ENCODE results near the gene PHF2.

Gene PHF2

DNA sequence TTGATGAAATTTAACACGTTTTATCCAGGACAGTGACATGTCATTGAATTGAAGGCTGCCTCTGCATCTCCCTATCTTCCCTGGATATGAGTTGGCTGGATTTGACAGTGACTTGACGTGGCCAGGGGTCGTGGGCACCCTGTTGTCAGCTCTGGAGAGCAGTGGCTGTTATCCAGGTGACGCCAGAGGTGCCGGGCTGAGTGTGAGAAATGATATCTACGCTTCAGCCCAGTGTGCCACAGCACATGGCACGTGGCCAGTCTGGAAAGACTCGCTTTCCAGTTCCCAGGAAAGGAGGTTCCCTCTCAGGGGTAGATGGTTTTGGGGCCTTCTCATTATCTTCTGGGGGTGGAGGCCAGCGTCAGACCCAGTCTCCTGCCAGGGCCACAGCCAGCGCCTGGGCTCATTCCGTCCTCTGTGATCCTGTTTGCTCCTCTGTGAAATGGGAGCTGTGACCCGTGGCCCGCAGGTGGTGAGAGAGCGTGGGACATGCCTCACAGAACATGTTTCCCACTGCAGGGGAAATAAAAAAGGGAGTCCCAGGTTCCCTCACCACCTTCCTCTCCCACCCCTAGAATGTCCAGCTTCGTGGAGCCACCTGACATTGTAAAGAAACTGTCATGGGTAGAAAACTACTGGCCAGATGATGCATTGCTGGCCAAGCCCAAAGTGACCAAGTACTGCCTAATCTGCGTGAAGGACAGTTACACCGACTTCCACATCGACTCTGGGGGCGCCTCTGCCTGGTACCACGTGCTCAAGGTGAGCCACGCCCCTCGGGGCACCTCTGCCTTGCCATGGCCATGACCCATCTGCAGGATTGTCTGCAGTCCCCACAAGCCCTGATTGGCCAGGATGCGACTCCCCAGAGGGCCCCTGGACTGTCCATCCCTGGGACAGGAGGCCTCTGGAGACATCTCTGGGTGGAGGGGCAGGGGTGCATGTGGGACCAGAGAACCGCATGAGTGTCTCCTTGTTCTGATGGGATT is 76.5 kb downstream of the PHF2 start:
- Histone ChIP-seq H3K27me3 (ENCODE audit: insufficient read depth, low read length) (no peaks in the 10 kb centered on the region), H2AFZ (ENCODE audit: low read depth, low read length) (no peak overlapping the region), H3K4me3 (ENCODE audit: low read length) (no peak overlapping the region), H3K4me1 (ENCODE audit: insufficient read depth, low read length) (no peaks in the 10 kb centered on the region), H3K9me3 (ENCODE audit: low read length) (peaks cover 5% of the 10 kb centered on the region), H3K36me3 (ENCODE audit: insufficient read depth, low read length) (peaks cover 86% of the 10 kb centered on the region)

DNA sequence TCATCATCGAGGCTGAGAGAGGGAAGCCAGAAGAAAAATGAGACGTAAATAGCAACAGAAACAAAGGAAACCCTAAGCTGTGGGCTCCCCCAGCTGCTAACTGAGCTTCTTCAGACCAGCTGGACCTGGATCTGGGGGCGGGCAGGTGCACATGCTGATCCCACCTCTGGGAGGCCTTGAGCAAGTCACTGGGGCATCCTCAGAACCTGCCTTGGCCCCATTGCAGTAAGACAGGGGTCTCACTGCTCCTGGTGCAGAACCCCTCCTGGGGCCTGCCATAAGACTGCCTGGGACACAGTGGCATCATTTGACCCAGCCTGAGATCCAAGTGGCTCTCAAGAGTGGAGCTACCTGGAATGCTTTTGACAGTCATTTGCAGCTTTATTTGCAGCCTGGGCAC is 77.4 kb downstream of the PHF2 start:
- peaks cover 5% of the 10 kb centered on the region for H3K9me3 ChIP-seq (ENCODE audit: low read length)
- no peaks in the 10 kb centered on the region for H3K4me1 ChIP-seq (ENCODE audit: insufficient read depth, low read length)
- H2AFZ ChIP-seq (ENCODE audit: low read depth, low read length) = no peak overlapping the region
- H3K4me3 ChIP-seq (ENCODE audit: low read length) = no peak overlapping the region
- H3K36me3 ChIP-seq (ENCODE audit: insufficient read depth, low read length) = peaks cover 80% of the 10 kb centered on the region
- H3K27me3 ChIP-seq (ENCODE audit: insufficient read depth, low read length) = no peaks in the 10 kb centered on the region

DNA sequence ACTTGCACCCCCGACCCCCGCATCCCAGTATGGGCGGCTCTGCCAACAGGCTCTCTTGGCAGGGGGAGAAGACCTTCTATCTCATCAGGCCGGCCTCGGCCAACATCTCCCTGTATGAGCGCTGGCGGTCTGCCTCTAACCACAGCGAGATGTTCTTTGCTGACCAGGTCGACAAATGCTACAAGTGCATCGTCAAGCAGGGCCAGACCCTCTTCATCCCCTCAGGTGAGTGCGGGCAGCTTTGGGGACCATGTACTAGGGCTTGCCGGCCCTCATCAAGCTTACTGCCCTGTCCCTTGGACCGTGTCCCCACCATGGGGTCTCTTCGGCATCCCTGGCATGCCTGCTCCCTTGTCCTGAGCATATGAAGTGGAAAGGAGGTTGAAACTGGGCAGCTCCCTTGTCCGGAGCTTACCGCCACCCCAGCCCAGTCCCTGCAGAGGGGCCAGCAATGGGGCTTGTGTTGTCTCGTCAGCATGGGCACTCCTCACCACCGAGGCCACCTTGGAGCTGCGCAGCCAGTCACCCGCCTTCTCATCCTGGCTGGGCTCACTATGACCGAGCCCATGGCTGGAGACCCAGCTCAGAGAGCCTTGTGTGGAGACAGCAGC is 78.1 kb downstream of the PHF2 start:
- peaks cover 79% of the 10 kb centered on the region for H3K36me3 ChIP-seq (ENCODE audit: insufficient read depth, low read length)
- no peaks in the 10 kb centered on the region for H3K27me3 ChIP-seq (ENCODE audit: insufficient read depth, low read length)
- no peak overlapping the region for H2AFZ ChIP-seq (ENCODE audit: low read depth, low read length)
- no peak overlapping the region for H3K4me3 ChIP-seq (ENCODE audit: low read length)
- peaks cover 4% of the 10 kb centered on the region for H3K9me3 ChIP-seq (ENCODE audit: low read length)
- no peaks in the 10 kb centered on the region for H3K4me1 ChIP-seq (ENCODE audit: insufficient read depth, low read length)

DNA sequence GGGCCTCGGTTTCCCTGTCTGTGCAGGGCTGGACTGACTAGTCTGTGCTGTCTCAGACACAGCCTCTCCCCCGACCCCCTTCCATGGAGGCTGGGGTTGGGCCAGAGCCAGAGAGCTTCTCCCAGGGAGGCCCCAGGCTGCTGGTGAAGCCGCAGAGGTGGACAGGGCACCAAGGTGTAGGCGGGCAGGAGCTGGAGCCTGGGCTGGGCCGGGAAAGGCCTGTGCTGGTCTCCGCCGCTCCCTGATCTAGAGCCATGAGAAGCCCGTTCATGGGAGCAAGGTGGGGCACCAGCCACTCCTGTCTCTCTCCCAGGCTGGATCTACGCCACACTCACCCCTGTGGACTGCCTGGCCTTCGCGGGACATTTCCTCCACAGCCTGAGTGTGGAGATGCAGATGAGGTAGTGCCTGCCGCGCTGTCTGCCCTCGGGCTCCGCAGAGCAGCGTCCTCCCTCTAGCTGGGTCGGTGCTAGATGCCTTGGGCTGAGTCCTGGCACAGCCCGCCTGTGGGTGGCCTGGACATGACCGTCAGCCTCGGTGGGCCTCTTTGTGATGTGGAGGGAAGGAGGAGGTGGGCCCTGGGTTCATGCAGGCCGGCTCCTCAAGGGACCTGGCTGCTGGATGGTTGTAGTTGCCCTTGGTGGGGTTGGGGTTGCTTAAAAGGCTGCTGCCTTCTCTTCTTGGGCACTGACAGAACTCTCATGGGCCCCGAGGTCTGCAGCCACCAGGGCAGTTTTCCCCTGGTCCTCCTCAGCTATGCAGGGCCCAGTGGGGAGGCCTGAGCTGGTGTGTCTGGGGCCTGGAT is 79.4 kb downstream of the PHF2 start:
- H3K27me3 ChIP-seq (ENCODE audit: insufficient read depth, low read length) = no peaks in the 10 kb centered on the region
- peaks cover 71% of the 10 kb centered on the region for H3K36me3 ChIP-seq (ENCODE audit: insufficient read depth, low read length)
- H3K4me1 ChIP-seq (ENCODE audit: insufficient read depth, low read length) = no peaks in the 10 kb centered on the region
- H3K4me3 ChIP-seq (ENCODE audit: low read length) = no peak overlapping the region
- H2AFZ ChIP-seq (ENCODE audit: low read depth, low read length) = no peak overlapping the region
- H3K9me3 ChIP-seq (ENCODE audit: low read length) = no peaks in the 10 kb centered on the region

DNA sequence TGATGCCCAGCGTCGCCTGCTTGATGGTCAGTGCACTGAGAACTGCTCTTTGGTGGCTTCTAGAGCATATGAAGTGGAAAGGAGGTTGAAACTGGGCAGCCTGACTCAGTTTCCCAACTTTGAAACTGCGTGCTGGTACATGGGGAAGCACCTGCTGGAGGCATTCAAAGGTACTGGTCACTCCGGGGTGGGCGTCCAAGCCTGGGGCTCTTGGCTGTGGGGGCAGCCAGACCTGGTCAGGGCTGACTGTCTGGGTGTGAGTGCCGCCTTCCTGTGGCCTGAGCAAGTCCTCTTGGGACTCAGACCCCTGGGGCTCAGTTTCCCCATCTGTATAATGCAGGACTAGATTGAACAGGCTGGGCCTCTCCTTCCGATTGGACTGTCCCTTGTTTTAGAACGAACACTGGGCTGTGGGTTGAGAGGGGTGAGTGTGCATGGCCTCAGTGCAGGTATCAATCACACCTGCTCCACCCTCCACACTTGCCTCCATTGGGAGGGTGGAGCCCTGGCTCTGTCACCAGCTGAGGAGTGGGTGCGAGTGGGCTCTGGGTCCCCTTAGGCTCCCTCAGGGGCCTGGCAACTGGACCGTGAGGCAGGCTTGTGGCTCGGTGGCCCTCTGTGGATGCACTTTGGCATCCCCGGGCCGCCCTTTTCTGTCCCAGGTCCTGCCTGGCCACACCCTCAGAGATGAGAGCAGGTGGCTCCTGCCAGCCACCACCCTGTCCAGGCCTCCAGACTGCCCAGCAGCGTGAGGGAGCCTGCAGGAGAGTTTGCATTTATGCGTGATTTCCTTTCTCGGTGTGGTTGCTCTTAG is 80.2 kb downstream of the PHF2 start:
- Histone ChIP-seq H3K36me3 (ENCODE audit: insufficient read depth, low read length) (peaks cover 67% of the 10 kb centered on the region), H3K9me3 (ENCODE audit: low read length) (no peaks in the 10 kb centered on the region), H3K4me3 (ENCODE audit: low read length) (no peak overlapping the region), H3K27me3 (ENCODE audit: insufficient read depth, low read length) (no peaks in the 10 kb centered on the region), H2AFZ (ENCODE audit: low read depth, low read length) (no peak overlapping the region), H3K4me1 (ENCODE audit: insufficient read depth, low read length) (no peaks in the 10 kb centered on the region)

DNA sequence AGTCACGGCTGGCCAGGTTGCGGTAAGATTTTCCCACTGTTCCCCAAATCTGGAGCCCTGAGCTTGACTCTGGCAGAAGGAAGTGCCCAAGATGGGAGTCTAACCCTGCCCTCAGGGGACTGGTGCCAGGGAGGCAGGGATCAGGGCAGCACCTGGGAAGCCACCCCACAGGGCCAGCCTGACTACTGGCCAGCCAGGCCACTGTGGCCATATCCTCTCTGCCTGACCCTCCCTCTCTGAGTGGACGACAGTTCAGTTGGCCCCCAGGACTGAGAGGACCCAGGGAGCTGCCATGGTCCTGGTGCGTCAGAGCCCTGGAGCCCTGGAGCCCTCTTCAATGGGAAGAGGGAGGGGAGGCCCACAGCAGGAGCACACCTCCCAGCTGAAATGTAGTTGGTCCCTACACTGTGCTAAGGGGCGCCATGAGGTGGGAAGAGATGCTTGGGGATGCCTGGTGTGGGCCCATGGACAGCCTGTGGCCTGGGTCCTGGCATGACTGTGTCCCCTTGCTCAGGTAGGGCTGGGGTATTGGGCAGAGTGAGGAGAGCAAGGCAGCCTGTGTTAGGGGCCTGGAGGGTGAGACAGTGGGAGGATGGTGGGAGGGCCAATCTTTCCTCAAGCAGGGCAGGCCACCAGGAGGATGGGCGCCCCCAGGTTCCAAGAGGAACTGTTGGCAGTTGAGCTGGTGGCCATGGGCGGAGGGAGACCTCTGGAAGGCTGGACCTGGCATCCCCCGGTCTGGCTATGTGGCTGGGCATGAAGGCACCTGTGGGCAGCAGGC is 81.1 kb downstream of the PHF2 start:
- H3K27me3 ChIP-seq (ENCODE audit: insufficient read depth, low read length) = no peaks in the 10 kb centered on the region
- peaks cover 61% of the 10 kb centered on the region for H3K36me3 ChIP-seq (ENCODE audit: insufficient read depth, low read length)
- H3K4me1 ChIP-seq (ENCODE audit: insufficient read depth, low read length) = no peaks in the 10 kb centered on the region
- no peaks in the 10 kb centered on the region for H3K9me3 ChIP-seq (ENCODE audit: low read length)
- H2AFZ ChIP-seq (ENCODE audit: low read depth, low read length) = no peak overlapping the region
- no peak overlapping the region for H3K4me3 ChIP-seq (ENCODE audit: low read length)

DNA sequence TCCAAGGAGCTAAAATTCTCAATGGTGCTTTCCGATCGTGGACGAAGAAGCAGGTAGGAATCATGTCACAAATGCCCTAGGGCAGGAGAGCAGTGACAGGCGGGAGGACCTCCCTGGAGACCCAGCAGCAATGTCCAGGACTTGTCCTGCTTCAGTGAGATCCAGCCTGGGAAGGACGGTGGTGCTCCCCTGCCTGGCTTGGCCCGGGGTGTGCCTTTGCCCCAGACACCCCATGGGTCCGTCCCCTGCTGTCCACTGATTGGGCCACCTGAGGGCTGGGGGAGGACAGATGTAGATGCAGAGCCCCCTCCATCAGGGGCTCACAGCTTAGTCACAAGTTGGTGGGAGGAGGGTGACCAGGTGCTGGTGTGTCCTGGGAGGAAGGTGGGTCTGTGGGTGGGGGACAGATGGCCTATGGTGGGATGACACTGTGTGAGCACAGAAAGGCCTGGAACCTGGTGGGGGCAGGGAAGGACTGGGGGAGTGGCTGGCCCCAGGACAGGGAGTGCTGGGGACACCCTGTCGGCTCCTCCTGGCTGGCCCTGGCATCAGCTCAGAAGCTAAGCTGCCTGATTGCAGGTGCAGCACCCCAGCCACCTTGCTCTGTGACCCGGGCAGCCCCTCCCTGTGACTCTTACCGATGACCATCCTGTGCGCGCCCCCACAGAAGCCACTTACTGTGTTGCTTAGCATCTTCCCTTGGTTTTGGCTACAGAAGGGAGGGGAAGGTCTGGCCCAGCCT is 82.0 kb downstream of the PHF2 start:
- no peaks in the 10 kb centered on the region for H3K9me3 ChIP-seq (ENCODE audit: low read length)
- H2AFZ ChIP-seq (ENCODE audit: low read depth, low read length) = no peak overlapping the region
- H3K36me3 ChIP-seq (ENCODE audit: insufficient read depth, low read length) = peaks cover 61% of the 10 kb centered on the region
- no peaks in the 10 kb centered on the region for H3K4me1 ChIP-seq (ENCODE audit: insufficient read depth, low read length)
- no peaks in the 10 kb centered on the region for H3K27me3 ChIP-seq (ENCODE audit: insufficient read depth, low read length)
- H3K4me3 ChIP-seq (ENCODE audit: low read length) = no peak overlapping the region

DNA sequence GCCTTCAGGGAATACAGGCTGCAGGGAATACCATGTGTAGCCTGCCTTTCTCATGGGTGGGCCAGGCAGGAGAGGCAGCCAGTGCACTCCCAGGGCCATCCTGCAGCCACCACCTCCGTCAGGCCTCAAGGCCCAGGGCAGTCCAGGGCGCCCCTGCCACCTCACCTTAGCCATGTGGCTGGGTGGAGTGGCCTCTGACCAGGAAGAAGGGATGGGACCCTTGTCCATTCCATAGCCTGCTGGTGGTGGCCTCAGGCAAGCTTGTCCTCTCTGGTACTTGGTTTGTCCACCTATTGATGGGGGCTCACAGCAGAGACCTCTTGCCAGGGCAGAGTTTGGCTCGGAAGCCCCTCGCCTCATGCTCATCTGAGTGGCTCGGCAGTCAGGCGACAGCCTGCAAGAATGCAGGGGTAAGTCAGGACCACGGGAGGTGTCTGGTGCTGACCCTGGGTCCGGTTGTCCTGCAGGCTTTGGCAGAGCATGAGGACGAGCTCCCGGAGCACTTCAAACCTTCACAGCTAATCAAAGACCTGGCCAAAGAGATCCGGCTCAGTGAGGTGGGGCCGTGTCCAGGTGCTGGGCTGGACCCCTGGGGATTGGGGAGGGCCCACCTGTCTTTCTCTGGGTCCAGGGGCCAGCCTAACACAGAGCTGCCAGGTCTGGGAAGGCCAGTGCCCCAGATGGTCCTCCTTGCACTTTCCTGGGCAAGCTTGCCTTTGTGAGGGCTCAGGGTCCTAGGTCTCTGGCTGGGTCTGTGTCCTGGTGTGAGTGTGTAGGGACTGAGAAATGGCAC is 82.9 kb downstream of the PHF2 start:
- no peaks in the 10 kb centered on the region for H3K27me3 ChIP-seq (ENCODE audit: insufficient read depth, low read length)
- H3K36me3 ChIP-seq (ENCODE audit: insufficient read depth, low read length) = peaks cover 60% of the 10 kb centered on the region
- no peak overlapping the region for H2AFZ ChIP-seq (ENCODE audit: low read depth, low read length)
- no peaks in the 10 kb centered on the region for H3K9me3 ChIP-seq (ENCODE audit: low read length)
- no peaks in the 10 kb centered on the region for H3K4me1 ChIP-seq (ENCODE audit: insufficient read depth, low read length)
- H3K4me3 ChIP-seq (ENCODE audit: low read length) = no peak overlapping the region

DNA sequence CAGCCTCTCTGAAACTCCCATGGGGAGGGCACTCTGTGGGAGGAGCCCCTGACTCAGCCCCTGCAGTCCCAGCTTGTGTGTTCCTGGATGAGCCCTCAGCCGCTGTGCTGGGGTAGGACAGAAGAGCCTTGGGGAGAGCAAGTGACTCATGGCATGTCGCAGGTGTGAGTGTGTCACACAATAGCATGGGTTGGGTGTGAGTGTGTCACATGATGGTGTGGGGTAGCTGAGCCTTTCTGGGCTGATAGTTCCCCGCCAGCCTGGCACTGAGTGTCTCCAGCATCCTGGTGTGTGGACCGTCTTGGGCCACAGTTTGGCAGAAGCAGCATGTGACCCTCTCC is 83.4 kb downstream of the PHF2 start:
- Histone ChIP-seq H3K4me1 (ENCODE audit: insufficient read depth, low read length) (no peaks in the 10 kb centered on the region), H3K9me3 (ENCODE audit: low read length) (no peaks in the 10 kb centered on the region), H3K27me3 (ENCODE audit: insufficient read depth, low read length) (no peaks in the 10 kb centered on the region), H3K4me3 (ENCODE audit: low read length) (no peak overlapping the region), H3K36me3 (ENCODE audit: insufficient read depth, low read length) (peaks cover 54% of the 10 kb centered on the region), H2AFZ (ENCODE audit: low read depth, low read length) (no peak overlapping the region)

DNA sequence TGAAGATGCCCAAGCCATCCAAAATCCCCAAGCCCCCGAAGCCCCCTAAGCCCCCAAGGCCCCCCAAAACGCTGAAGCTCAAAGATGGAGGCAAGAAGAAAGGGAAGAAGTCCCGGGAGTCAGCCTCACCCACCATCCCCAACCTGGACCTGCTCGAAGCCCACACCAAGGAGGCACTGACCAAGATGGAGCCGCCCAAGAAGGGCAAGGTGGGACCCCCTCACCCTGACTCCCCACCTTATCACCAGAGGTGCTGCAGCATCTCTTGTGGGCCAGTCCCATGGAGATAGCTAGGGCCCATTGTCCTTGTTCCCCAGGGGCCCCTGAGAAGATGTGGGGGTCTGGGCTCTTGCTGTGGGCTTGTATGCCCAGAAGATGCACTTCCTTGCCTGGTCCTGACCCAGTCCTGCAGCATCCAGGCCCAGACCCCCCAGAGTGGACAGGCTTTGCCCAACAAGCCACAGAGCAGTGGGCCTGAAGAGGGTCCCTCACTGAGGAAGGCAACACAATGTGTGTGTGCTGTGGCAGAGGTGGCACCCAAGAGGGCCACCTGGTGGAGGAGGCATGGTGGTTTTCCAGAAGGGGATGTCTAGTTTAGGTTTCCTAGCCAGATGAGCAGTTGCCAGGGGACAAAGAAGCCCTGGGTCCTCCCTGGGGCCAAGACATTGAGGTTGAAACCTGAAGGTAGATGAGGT is 84.1 kb downstream of the PHF2 start:
- Histone ChIP-seq H2AFZ (ENCODE audit: low read depth, low read length) (no peak overlapping the region), H3K36me3 (ENCODE audit: insufficient read depth, low read length) (peaks cover 49% of the 10 kb centered on the region), H3K27me3 (ENCODE audit: insufficient read depth, low read length) (no peaks in the 10 kb centered on the region), H3K9me3 (ENCODE audit: low read length) (no peaks in the 10 kb centered on the region), H3K4me3 (ENCODE audit: low read length) (no peak overlapping the region), H3K4me1 (ENCODE audit: insufficient read depth, low read length) (no peaks in the 10 kb centered on the region)

DNA sequence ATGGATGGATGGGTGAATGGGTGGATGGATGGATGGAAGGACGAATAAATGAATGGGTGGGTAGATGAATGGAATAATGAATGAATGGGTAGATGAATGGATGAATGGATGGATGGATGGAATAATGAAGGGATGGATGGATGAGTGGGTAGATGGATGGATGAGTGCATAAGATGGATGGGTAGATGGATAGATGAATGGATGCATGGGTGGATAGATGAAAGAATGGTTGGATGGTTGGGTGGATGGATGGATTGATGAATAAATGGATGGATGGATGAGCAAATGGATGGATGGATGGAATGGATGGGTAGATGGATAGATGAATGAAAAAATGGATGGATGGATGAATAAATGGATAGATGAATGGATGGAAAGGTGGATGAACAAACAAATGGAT is 85.2 kb downstream of the PHF2 start:
- Histone ChIP-seq H3K9me3 (ENCODE audit: low read length) (no peaks in the 10 kb centered on the region), H2AFZ (ENCODE audit: low read depth, low read length) (no peak overlapping the region), H3K4me3 (ENCODE audit: low read length) (no peak overlapping the region), H3K27me3 (ENCODE audit: insufficient read depth, low read length) (no peaks in the 10 kb centered on the region), H3K36me3 (ENCODE audit: insufficient read depth, low read length) (peaks cover 45% of the 10 kb centered on the region), H3K4me1 (ENCODE audit: insufficient read depth, low read length) (no peaks in the 10 kb centered on the region)
